Measurements from ENCODE around the gene C16orf90.
A peak's percentile ranks its signal among the peaks of the same experiment; 100 is the strongest.
"Not testable (repeated sequence)": the region's sequence is repeated elsewhere in the genome, so short reads cannot be mapped to it uniquely, and the experiment has no call there.

C16orf90 gene

GRCh38 chr16:3484318-3485096, 10.8 kb downstream of the C16orf90 start:
- DNase-seq (ENCODE audit: low spot score): peak; percentile 64

- DNase-seq (ENCODE audit: low spot score): no peak
These were observed 12.5 kb downstream of the C16orf90 start for GRCh38 chr16:3482659-3483241.

GRCh38 chr16:3481696-3482658, 13.3 kb downstream of the C16orf90 start:
- no peak for DNase-seq (ENCODE audit: low spot score)

GRCh38 chr16:3480901-3481695, 14.2 kb downstream of the C16orf90 start:
- DNase-seq (ENCODE audit: low spot score): no peak

GRCh38 chr16:3479654-3480216, 15.6 kb downstream of the C16orf90 start:
- DNase-seq (ENCODE audit: low spot score): no peak

- no peak for DNase-seq (ENCODE audit: low spot score)
These were observed 16.9 kb downstream of the C16orf90 start for GRCh38 chr16:3478242-3478925.

- DNase-seq (ENCODE audit: low spot score): no peak
These were observed 18.9 kb downstream of the C16orf90 start for GRCh38 chr16:3476409-3476808.

GRCh38 chr16:3475604-3476375, 19.5 kb downstream of the C16orf90 start:
- no peak for DNase-seq (ENCODE audit: low spot score)

- DNase-seq (ENCODE audit: low spot score): not testable (repeated sequence)
These were observed 20.4 kb downstream of the C16orf90 start for GRCh38 chr16:3474870-3475269.

GRCh38 chr16:3474136-3474779, 21.0 kb downstream of the C16orf90 start:
- DNase-seq (ENCODE audit: low spot score): no peak

GRCh38 chr16:3473596-3473943, 21.7 kb downstream of the C16orf90 start:
- not testable (repeated sequence) for DNase-seq (ENCODE audit: low spot score)

- DNase-seq (ENCODE audit: low spot score): no peak
These were observed 22.3 kb downstream of the C16orf90 start for GRCh38 chr16:3472878-3473595.

- no peak for DNase-seq (ENCODE audit: low spot score)
These were observed 23.6 kb downstream of the C16orf90 start for GRCh38 chr16:3471518-3472176.

- DNase-seq (ENCODE audit: low spot score): no peak
These were observed 24.6 kb downstream of the C16orf90 start for GRCh38 chr16:3470723-3471122.

- DNase-seq (ENCODE audit: low spot score): no peak
These were observed 25.6 kb downstream of the C16orf90 start for GRCh38 chr16:3469736-3470135.

- no peak for DNase-seq (ENCODE audit: low spot score)
These were observed 26.8 kb downstream of the C16orf90 start for GRCh38 chr16:3468501-3468900.

- no peak for DNase-seq (ENCODE audit: low spot score)
These were observed 27.4 kb downstream of the C16orf90 start for GRCh38 chr16:3467921-3468320.

- no peak for DNase-seq (ENCODE audit: low spot score)
These were observed 28.1 kb downstream of the C16orf90 start for GRCh38 chr16:3467182-3467581.
